Activated naive CD4-positive, alpha-beta T cell treated with anti-CD3 and anti-CD28 coated beads, Interleukin-2, amount 50 U/mL, for 16 hours (primary cell): Measurements from ENCODE around the gene QPRT.
"Not testable (repeated sequence)": the region's sequence is repeated elsewhere in the genome, so short reads cannot be mapped to it uniquely, and the experiment has no call there.

Source experiments
- DNase-seq: peaks from one replicate; pipeline ENCODE4 v3.0.0-alpha.2; 2020

QPRT gene

DNA sequence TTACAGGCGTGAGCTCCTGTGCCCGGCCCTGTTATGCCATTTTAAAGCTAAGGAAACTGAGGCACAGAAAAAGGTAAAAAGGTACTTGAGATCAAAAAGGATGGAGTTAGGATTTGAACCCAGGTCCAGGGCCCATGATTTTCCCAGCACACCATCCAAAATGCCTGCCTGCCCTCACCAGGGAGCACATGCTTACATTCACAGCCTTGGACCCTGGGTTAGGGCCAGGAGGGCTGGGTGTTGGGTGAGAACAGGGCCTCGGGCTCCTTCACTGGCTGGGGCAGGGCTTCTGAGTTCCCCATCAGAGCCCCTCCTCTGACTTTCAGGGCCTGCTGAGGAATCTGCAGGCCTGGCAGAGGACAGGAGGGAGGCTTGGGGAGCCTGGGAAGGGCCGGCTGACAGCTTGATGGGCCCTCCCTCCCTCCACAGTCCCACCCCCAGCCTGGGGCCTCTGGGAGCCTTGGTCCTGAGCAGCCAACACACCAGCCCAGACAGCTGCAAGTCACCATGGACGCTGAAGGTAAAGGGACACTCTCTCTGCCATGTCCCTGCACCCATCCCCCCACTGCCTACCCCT lies at the start of gene QPRT:
QPRT (plus strand) TSS at position 490 of the 577 bp plus-strand sequence; CDS start at position 508, 18 bp downstream.
- no peak for DNase-seq

GRCh38 chr16:29629318-29629717 lies 49.7 kb upstream of the QPRT start:
- DNase-seq: not testable (repeated sequence)

DNA sequence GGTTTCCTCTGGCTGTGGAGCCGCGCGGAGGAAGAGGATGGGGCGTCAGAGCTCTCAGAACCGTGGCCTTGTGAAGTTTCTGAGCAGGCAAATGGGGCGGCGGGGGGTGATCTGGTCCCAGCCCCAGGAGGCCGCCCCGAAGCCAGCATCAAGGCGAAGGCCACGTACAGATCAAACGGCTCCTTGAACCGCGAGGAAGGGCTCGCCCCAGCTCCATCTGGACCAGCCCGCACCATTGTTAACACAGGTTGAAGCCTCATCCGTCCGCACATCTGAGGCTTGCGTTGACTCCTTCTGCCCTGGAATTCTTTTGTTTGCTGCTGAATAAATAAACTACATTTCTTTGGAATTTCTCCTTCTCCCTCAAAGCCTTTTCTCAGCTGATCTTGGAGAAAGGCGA lies 47.3 kb upstream of the QPRT start:
- DNase-seq: not testable (repeated sequence)

GRCh38 chr16:29635902-29636301 lies 43.1 kb upstream of the QPRT start:
- DNase-seq: not testable (repeated sequence)

DNA sequence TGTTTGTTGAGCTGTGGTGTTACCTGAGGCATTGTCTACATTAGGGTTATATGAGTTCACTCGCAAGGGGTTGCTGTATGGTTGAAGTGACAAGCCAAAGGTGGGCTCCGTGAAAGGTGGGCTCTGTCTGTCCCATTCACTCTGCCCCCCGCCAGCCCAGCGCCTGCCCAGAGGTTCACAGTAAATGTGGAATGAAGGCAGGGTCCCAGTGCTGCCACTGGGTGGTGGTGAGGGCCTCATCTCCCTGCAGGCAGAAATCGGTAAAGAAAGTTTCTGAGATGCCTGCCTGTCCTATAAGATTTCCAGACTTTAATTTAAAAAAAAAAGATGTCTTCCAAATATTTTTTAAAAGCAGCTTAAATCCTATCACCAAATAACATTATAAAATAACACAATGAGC lies 42.6 kb upstream of the QPRT start:
- DNase-seq: not testable (repeated sequence)

DNA sequence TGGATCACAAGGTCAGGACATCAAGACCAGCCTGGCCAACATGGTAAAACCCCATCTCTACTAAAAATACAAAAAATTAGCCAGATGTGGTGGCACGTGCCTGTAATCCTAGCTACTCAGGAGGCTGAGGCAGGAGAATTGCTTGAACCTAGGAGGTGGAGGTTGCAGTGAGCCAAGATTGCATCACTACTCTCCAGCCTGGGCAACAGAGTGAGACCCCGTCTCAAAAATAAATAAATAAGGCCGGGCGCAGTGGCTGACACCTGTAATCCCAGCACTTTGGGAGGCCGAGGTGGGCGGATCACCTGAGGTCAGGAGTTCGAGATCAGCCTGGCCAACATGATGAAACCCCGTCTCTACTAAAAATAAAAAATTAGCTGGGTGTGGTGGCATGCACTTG lies 40.2 kb upstream of the QPRT start:
- not testable (repeated sequence) for DNase-seq

- no peak for DNase-seq
Measured at GRCh38 chr16:29641561-29641960, 37.4 kb upstream of the QPRT start.

DNA sequence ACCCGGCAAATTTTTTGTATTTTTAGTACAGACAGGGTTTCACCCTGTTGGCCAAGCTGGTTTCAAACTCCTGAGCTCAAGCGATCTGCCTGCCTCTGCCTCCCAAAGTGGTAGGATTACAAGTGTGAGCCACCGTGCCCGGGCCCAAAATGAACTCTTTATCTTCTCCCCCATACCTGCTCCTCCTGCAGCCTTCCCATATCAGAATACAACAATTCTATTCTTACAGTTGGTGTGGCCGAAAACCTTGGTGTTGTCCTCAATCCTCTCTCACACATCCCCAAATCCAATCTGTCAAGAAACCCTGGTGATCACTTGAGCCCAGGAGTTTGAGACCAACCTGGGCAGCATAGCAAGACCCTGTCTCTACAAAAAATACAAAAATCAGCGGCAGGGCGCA lies 35.4 kb upstream of the QPRT start:
- DNase-seq: no peak

- no peak for DNase-seq
Measured at GRCh38 chr16:29644338-29644857, 34.6 kb upstream of the QPRT start.

DNA sequence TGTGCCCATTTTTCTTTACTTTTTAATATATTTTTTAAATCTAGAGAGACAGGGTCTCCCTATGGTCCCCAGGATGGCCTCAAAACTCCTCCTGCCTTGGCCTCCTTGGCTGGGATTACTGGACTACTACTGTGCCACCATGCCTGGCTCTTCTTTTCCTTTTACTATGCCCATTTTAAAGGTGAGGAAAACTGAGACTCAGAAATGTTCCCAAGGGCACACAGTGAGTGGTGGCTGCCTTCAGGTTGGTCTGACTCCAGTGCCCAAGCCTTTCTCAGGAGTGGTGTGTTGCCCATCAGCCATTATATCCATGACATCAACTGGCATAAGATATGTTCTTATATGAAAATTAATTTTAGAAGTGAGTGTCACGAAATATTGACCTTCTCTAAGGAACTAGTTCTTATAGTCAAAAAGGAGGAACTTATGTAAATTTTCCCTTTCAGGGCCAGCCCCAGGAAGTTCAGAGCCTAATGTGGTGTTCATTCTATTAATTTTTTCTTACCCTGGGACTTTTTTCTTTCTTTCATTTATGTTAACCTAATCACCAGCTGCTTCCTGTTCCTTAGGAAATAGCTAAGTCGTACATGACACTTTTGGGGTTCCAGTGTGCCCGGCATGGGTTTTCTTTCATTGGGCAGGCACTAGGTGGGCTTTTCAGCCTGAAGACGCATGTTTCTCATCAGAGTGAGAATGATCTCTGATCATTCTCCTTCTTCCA lies 33.8 kb upstream of the QPRT start:
- no peak for DNase-seq

DNA sequence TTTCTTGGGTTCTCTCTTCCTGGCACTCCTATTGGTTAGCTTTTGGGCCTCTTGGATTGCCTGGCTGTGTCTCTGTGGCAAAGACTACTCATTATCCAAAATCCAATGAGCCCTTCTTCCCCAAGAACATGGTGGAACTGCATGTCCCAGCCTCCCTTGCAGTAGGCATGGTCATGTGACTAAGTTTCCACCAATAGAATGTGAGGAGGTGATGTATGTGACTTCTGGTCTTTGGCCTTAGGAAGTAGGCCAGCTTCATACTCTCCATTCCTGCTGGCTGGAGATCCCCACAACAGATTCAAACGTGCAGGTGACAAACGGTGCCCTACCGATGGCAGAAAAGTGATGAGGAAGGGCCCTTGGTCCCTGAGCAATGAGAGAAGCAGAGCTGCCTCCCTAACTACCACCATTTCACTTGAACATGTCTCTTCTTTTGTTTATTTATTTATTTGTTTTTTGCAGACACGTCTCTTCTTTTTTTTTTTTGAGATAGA lies 33.2 kb upstream of the QPRT start:
- DNase-seq: no peak

- DNase-seq: no peak
Measured at GRCh38 chr16:29646947-29647346, 32.0 kb upstream of the QPRT start.

- DNase-seq: no peak
Measured at GRCh38 chr16:29649588-29650494, 29.1 kb upstream of the QPRT start.

DNA sequence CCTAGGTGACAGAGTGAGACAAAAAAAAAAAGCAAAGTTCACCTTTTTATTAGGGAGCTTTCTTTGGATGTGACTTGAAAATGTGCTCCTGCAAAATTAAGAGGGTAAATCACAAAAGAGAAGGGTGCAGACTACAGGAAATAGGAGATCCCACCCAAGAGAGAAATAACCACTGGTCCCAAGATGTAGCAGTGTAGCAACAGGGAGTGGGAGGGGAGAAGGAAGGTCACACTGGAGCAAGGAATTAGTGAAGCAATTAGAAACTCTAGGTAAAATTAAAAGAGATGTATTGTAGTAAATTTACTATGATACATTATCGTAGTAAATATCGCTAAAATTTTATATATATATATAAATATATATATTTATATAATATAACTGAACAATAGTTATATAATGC lies 28.2 kb upstream of the QPRT start:
- DNase-seq: no peak

GRCh38 chr16:29651774-29652349 lies 27.1 kb upstream of the QPRT start:
- no peak for DNase-seq

DNA sequence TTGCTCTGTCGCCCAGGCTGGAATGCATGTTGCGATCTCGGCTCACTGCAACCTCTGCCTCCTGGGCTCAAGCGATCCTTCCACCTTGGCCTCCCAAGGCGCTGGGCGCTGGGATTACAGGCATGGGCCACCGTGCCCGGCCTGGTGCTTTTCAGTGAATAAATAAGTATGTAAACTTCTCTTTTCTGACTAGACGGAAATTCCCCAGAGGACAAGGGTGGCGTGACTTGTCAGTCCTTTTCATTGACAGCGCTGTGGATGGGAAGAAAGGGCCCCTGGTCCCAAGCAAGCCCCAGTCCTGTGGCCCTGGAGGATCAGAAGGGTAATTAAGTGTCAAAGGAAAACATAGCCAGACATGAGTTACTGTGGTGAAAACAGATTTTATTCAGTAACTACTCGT lies 25.5 kb upstream of the QPRT start:
- no peak for DNase-seq

DNA sequence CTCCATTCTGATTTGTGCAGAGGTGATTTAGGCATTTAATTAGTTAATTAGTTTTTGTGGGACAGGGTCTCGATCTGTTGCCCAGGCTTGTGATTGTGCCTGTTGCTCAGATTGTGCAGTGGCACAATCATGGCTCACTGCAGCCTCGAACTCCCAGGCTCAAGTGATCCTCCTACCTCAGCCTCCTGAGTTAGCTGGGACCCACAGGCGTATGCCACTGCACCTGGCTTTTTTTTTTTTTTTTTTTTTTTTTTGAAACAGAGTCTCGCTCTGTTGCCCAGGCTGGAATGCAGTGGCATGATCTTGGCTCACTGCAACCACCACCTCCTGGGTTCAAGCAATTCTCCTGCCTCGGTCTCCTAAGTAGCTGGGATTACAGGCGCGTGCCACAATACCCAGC lies 25.1 kb upstream of the QPRT start:
- not testable (repeated sequence) for DNase-seq

DNA sequence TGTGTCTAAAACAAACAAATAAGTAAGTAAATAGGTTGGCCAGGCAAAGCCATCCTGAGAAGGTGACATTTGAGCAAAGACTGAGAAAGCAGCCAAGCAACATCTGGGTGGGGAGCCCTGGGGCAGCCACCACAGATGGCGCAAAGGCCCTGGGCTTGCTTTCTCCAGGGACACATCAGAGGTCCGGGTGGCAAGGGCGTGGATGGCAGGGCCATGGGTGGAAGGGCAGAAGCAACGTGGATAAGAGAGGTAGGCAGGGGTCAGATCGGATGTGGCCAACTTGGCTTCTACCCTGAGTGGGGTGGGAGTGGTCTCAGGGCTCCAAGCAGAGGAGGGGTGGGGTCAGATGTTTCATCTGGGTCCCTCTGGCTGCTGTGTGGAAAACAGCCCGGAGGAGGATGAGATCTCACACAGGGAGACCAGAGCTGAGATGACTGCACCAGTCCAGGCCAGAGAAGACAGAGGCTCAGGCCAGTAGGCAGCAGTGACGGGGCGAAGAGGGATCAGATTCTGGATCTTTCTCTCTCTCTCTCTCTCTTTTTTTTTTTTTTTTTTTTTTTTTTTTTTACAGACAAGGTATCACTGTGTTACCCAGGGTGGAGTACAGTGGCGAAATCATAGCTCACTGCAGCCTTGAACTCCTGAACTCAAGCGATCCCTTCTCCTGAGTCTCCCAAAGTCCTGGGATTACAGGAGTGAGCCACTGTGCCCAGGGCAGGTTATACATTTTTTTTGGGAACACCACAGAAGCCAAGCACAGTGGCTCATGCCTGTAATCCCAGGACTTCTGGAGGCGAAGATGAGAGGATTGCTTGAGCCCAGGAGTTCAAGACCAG lies 22.1 kb upstream of the QPRT start:
- DNase-seq: no peak

DNA sequence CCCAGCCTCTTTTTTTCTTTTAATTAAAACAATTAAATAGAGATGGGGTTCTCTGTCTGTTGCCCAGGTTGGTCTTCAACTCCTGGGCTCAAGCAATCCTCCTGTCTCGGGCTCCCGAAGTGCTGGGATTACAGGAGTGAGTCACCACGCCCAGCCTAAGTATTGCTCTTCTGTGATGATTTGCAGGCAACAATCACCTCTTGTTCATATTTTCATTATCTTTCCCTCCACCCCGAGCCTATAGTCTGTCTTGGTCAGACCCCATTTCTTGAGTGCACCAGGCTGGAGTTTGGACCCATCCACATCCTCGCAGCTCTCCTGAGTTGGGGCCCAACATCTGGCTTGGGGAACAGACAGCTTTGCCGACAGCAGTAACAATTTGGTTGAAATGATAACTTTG lies 20.3 kb upstream of the QPRT start:
- DNase-seq: no peak

DNA sequence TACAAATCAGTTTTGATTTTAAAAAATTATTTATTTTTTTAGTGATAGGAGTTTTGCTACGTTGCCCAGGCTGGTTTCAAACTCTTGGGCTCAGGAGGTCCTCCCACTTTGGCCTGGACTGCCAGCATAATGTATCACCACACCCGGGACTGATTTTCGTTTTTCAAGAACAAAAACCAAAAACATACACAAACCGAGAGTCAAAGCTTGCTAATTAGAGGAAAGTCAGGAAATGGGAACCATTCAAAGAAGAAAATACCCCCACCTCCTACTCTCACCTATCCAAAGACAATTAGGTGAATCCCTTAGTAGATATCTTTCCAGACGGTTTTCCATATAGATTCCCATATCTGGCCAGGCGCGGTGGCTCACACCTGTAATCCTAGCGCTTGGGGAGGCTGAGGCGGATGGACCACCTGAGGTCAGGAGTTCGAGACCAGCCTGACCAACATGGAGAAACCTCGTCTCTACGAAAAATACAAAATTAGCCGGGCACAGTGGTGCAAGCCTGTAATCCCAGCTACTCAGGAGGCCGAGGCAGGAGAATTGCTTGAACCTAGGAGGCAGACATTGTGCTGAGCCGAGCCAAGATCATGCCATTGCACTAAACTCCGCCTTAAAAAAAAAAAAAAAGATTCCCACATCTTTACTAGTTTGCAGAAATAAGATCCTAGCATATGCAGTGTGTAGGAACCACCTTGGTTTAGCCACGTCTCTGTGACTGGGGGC lies 16.8 kb upstream of the QPRT start:
- no peak for DNase-seq

DNA sequence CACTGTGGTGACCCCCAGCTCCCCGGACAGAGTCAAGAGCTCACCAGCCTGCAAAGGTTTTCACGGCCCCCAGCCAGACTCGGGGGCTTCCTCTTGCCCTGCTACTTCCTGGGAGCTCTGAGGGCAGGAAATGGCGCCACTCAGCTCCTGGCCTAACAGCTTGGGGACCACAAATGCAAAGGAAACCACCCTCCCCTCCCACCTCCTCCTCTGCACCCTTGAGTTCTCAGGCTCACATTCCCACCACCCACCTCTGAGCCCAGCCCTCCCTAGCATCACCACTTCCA lies 16.3 kb upstream of the QPRT start:
- no peak for DNase-seq
